ENCODE data around the gene TNRC6A. TPM values are rescaled to one million over a fixed set of nuclear protein-coding genes. Genes with fewer than 3 reads are reported as not detected.

Gene TNRC6A
- total RNA-seq, 1 experiment from 2014 or later: 20.3 TPM

- Histone ChIP-seq H3K9me2 (replicated peaks; ENCODE audit: low read length) (no peaks in the 10 kb centered on the region), H3K27me3 (ENCODE audit: low read length) (no peaks in the 10 kb centered on the region), H3F3A (ENCODE audit: low read length, unreplicated experiment) (no peaks in the 10 kb centered on the region), H2AFZ (ENCODE audit: low read length) (peak overlapping the region; percentile 82), H3K27ac (ENCODE audit: low read length) (peak overlapping the region; percentile 62), H3K4me2 (ENCODE audit: low read length) (peak overlapping the region; percentile 64), H3K4me3 (ENCODE audit: low read length) (no peak overlapping the region), H3K36me3 (ENCODE audit: low read depth, low read length) (no peaks in the 10 kb centered on the region), H3K79me2 (ENCODE audit: low read length) (no peaks in the 10 kb centered on the region), H3K9me3 (ENCODE audit: low read length) (no peaks in the 10 kb centered on the region), H3K9ac (ENCODE audit: low read length) (0 out of 2 replicates have a peak overlapping the region, but pooled peaks have one; percentile 23), H3K4me1 (ENCODE audit: insufficient read depth, low read length) (peaks cover 24% of the 10 kb centered on the region), H4K20me1 (ENCODE audit: low read length) (no peaks in the 10 kb centered on the region)
- CTCF ChIA-PET: no interaction called here
- ATAC-seq (peak; percentile 41), DNase-seq (peak; percentile 30)
- TF ChIP-seq EZH2phosphoT487 (IDR thresholded peaks at IDR 0.05; ENCODE audit: borderline replicate concordance, low read length): no peak
- TF ChIP-seq, protein P1, sequence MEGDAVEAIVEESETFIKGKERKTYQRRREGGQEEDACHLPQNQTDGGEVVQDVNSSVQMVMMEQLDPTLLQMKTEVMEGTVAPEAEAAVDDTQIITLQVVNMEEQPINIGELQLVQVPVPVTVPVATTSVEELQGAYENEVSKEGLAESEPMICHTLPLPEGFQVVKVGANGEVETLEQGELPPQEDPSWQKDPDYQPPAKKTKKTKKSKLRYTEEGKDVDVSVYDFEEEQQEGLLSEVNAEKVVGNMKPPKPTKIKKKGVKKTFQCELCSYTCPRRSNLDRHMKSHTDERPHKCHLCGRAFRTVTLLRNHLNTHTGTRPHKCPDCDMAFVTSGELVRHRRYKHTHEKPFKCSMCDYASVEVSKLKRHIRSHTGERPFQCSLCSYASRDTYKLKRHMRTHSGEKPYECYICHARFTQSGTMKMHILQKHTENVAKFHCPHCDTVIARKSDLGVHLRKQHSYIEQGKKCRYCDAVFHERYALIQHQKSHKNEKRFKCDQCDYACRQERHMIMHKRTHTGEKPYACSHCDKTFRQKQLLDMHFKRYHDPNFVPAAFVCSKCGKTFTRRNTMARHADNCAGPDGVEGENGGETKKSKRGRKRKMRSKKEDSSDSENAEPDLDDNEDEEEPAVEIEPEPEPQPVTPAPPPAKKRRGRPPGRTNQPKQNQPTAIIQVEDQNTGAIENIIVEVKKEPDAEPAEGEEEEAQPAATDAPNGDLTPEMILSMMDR (conservative IDR thresholded peaks at IDR 0.05; ENCODE audit: low read depth, low read length): no peak
- TF ChIP-seq EZH2 (IDR thresholded peaks at IDR 0.05; ENCODE audit: low read length, unreplicated experiment): no peak
- POLR2A ChIA-PET (ENCODE audit: unreplicated experiment): no interaction called here
- no TSS peak for BruUV-seq (replicated peaks)
- intact Hi-C loops (cut with micrococcal nuclease): loop anchor here (10.0 kb wide), 2 partner anchors 66 to 176 kb away; partner anchors contain the start of gene ARHGAP17
These were observed 109.3 kb downstream of the TNRC6A start for GRCh38 chr16:24838554-24839266.

DNA sequence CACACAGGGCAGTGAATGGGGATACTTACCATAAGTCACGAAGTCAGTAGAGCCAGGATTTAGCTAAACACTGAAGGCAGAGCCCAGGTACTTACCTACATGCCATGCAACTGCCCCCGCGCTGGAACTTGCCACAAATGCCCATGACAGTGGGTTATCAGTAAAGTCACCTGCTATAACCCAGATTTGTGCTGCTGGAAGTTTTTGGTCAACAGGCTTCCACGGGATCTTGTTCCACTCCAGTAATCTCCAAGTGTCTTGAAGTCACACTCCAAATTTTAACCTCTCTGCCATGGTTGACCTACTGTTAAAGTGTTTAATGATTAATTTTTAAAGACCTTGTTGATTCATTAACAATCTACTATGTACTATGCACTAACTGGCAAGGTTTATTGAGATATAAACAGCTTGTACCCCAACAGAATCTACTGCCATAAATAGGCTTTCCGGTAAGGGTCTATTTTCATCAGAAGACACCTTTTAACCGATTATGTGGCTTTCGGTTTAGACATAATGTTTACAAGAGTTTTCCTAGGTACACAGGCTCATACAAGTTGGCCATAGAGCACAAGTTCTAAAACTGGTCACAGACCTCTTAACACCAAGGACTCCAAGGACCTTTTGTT lies 110.0 kb downstream of the TNRC6A start:
- BruUV-seq (replicated peaks): no TSS peak
- Histone ChIP-seq H3K9ac (ENCODE audit: low read length) (0 out of 2 replicates have a peak overlapping the region, but pooled peaks have one; percentile 23), H3K27ac (ENCODE audit: low read length) (peak overlapping the region; percentile 62), H3K27me3 (ENCODE audit: low read length) (no peaks in the 10 kb centered on the region), H3K4me1 (ENCODE audit: insufficient read depth, low read length) (peaks cover 27% of the 10 kb centered on the region), H3K4me3 (ENCODE audit: low read length) (no peak overlapping the region), H3K36me3 (ENCODE audit: low read depth, low read length) (no peaks in the 10 kb centered on the region), H4K20me1 (ENCODE audit: low read length) (no peaks in the 10 kb centered on the region), H3K9me2 (replicated peaks; ENCODE audit: low read length) (no peaks in the 10 kb centered on the region), H3K4me2 (ENCODE audit: low read length) (peak overlapping the region; percentile 64), H3K9me3 (ENCODE audit: low read length) (no peaks in the 10 kb centered on the region), H3K79me2 (ENCODE audit: low read length) (no peaks in the 10 kb centered on the region), H2AFZ (ENCODE audit: low read length) (peak overlapping the region; percentile 82; the same call in 1 of the 2 replicates), H3F3A (ENCODE audit: low read length, unreplicated experiment) (no peaks in the 10 kb centered on the region)
- intact Hi-C loops (cut with micrococcal nuclease): loop anchor here (10.0 kb wide), 2 partner anchors 65 to 175 kb away; partner anchors contain the start of gene ARHGAP17
- TF ChIP-seq EZH2phosphoT487 (IDR thresholded peaks at IDR 0.05; ENCODE audit: borderline replicate concordance, low read length) (no peak), EZH2 (IDR thresholded peaks at IDR 0.05; ENCODE audit: low read length, unreplicated experiment) (no peak)
- TF ChIP-seq, protein P1 (conservative IDR thresholded peaks at IDR 0.05; ENCODE audit: low read depth, low read length): no peak
- ChIA-PET POLR2A (ENCODE audit: unreplicated experiment) (no interaction called here), CTCF (no interaction called here)
- no peak for DNase-seq
- ATAC-seq: no peak

Data from PC-3 (cell line).